WTC11 (cell line): ENCODE results near the gene SRSF4. TPM values are rescaled to one million over a fixed set of nuclear protein-coding genes. Genes with fewer than 3 reads are reported as not detected.
A peak's percentile ranks its signal among the peaks of the same experiment; 100 is the strongest.

Experiments
- ATAC-seq: fragments of 200-7000 bp; cut with Tn5 transposase; 2 replicates; pipeline ENCODE4 v1.10.0; 2021; ENCODE audit warnings: mild to moderate bottlenecking, moderate library complexity
- CTCF ChIA-PET: fragments of 300-600 bp; sonication (Branson Sonifier 250); formaldehyde crosslinking; loops from one replicate; lab custom pipeline; 2021; ENCODE audit warnings: antibody characterized with exemption; lab: Charles Lee
- POLR2A ChIA-PET: fragments of 350-600 bp; sonication (Branson Sonifier 250); formaldehyde crosslinking; loops from one replicate; lab custom pipeline; 2021; ENCODE audit warnings: antibody characterized with exemption; lab: Charles Lee
- DNase-seq: peaks from one replicate; pipeline ENCODE4 v3.0.0; 2021; ENCODE audit warnings: low spot score
- H3K27ac Mint-ChIP-seq: 2 replicates; pipeline ENCODE4 v1.8.0; 2021; ENCODE audit warnings: mixed read lengths
- H3K27me3 Mint-ChIP-seq: 2 replicates; pipeline ENCODE4 v1.8.0; 2021; ENCODE audit warnings: low read depth, mild to moderate bottlenecking, moderate library complexity, mixed read lengths
- H3K36me3 Mint-ChIP-seq: 2 replicates; pipeline ENCODE4 v1.8.0; 2021; ENCODE audit warnings: mixed read lengths
- H3K4me1 Mint-ChIP-seq: 2 replicates; pipeline ENCODE4 v1.8.0; 2022; ENCODE audit warnings: mixed read lengths
- H3K4me3 Mint-ChIP-seq: 2 replicates; pipeline ENCODE4 v1.8.0; 2021; ENCODE audit warnings: mild to moderate bottlenecking, moderate library complexity, mixed read lengths
- H3K9me3 Mint-ChIP-seq: 2 replicates; pipeline ENCODE4 v1.8.0; 2021; ENCODE audit warnings: mixed read lengths
- ATF1 ChIP-seq: sonication (generic); formaldehyde crosslinking; IDR thresholded peaks from 2 replicates; pipeline ENCODE4 v1.8.1; 2023; ENCODE audit warnings: mild to moderate bottlenecking, moderate library complexity, missing genetic modification reagents
- CDX4 ChIP-seq: fragments of 250-450 bp; sonication (Bioruptor Pico); IDR thresholded peaks from 2 replicates; pipeline ENCODE4 v1.9.0; 2021; ENCODE audit warnings: moderate library complexity, mild to moderate bottlenecking, inconsistent platforms, borderline replicate concordance
- EMX1 ChIP-seq: fragments of 250-450 bp; sonication (Bioruptor Pico); IDR thresholded peaks from 2 replicates; pipeline ENCODE4 v1.8.0; 2021; ENCODE audit warnings: mild to moderate bottlenecking
- ESRRA ChIP-seq: sonication (generic); formaldehyde crosslinking; IDR thresholded peaks from 2 replicates; pipeline ENCODE4 v1.8.1; 2022; ENCODE audit warnings: mild to moderate bottlenecking, missing genetic modification reagents, borderline replicate concordance
- GABPB1 ChIP-seq: sonication (generic); formaldehyde crosslinking; IDR thresholded peaks from 2 replicates; pipeline ENCODE4 v1.8.1; 2023; ENCODE audit warnings: mild to moderate bottlenecking, missing genetic modification reagents
- JAZF1 ChIP-seq: fragments of 250-450 bp; sonication (Bioruptor Pico); IDR thresholded peaks from 2 replicates; pipeline ENCODE4 v1.9.0; 2021; ENCODE audit warnings: moderate library complexity, mild to moderate bottlenecking, inconsistent platforms
- KAT7 ChIP-seq: sonication (generic); formaldehyde crosslinking; IDR thresholded peaks from 2 replicates; pipeline ENCODE4 v1.8.1; 2023; ENCODE audit warnings: missing genetic modification reagents, mild to moderate bottlenecking, borderline replicate concordance
- MXD4 ChIP-seq: fragments of 250-450 bp; sonication (Bioruptor Pico); IDR thresholded peaks from 2 replicates; pipeline ENCODE4 v1.8.0; 2021; ENCODE audit warnings: mild to moderate bottlenecking, moderate library complexity, borderline replicate concordance
- NFATC4 ChIP-seq: fragments of 250-450 bp; sonication (Bioruptor Pico); IDR thresholded peaks from 2 replicates; pipeline ENCODE4 v1.9.0; 2021; ENCODE audit warnings: mild to moderate bottlenecking
- NR2C2 ChIP-seq: sonication (generic); formaldehyde crosslinking; IDR thresholded peaks from 2 replicates; pipeline ENCODE4 v1.8.0; 2022; ENCODE audit warnings: mild to moderate bottlenecking, missing genetic modification reagents
- OVOL2 ChIP-seq: fragments of 250-450 bp; sonication (Bioruptor Pico); IDR thresholded peaks from 2 replicates; pipeline ENCODE4 v1.9.0; 2021; ENCODE audit warnings: mild to moderate bottlenecking, borderline replicate concordance
- PRDM15 ChIP-seq: sonication (generic); formaldehyde crosslinking; IDR thresholded peaks from 2 replicates; pipeline ENCODE4 v1.8.0; 2022; ENCODE audit warnings: missing genetic modification reagents
- PRRX2 ChIP-seq: fragments of 250-450 bp; sonication (Bioruptor Pico); IDR thresholded peaks from 2 replicates; pipeline ENCODE4 v1.8.0; 2021; ENCODE audit warnings: mild to moderate bottlenecking
- SOX15 ChIP-seq: fragments of 250-450 bp; sonication (Bioruptor Pico); IDR thresholded peaks from 2 replicates; pipeline ENCODE4 v1.9.0; 2021; ENCODE audit warnings: mild to moderate bottlenecking
- SP1 ChIP-seq: sonication (generic); formaldehyde crosslinking; conservative IDR thresholded peaks from 2 replicates; pipeline ENCODE4 v1.8.1; 2022; ENCODE audit warnings: missing genetic modification reagents
- TCF7 ChIP-seq: sonication (generic); formaldehyde crosslinking; IDR thresholded peaks from 2 replicates; pipeline ENCODE4 v1.8.0; 2022; ENCODE audit warnings: mild to moderate bottlenecking, low read depth, missing genetic modification reagents, moderate library complexity
- TP53 ChIP-seq: sonication (generic); formaldehyde crosslinking; IDR thresholded peaks from 2 replicates; pipeline ENCODE4 v1.8.1; 2023; ENCODE audit warnings: mild to moderate bottlenecking, missing genetic modification reagents
- ZBTB21 ChIP-seq: sonication (generic); formaldehyde crosslinking; IDR thresholded peaks from 2 replicates; pipeline ENCODE4 v1.8.1; 2023; ENCODE audit warnings: mild to moderate bottlenecking, missing genetic modification reagents, borderline replicate concordance
- ZNF281 ChIP-seq: sonication (generic); formaldehyde crosslinking; IDR thresholded peaks from 2 replicates; pipeline ENCODE4 v1.8.0; 2023; ENCODE audit warnings: mild to moderate bottlenecking, missing genetic modification reagents
- ZNF317 ChIP-seq: sonication (generic); formaldehyde crosslinking; IDR thresholded peaks from 2 replicates; pipeline ENCODE4 v1.8.1; 2023; ENCODE audit warnings: low read depth, mild to moderate bottlenecking, moderate library complexity, missing genetic modification reagents, borderline replicate concordance
- ZNF396 ChIP-seq: fragments of 250-450 bp; sonication (Bioruptor Pico); IDR thresholded peaks from 2 replicates; pipeline ENCODE4 v1.8.0; 2021; ENCODE audit warnings: mild to moderate bottlenecking, moderate library complexity, borderline replicate concordance
- total RNA-seq: library from RNA; stranded (reverse); gene quantifications from 3 replicates; pipeline ENCODE4 v1.2.3, GENCODE V29; 2021

SRSF4 gene
- total RNA-seq, 1 experiment from 2014 or later = 99.9 TPM

- DNase-seq (no peak), ATAC-seq (no peak)
- Mint-ChIP-seq H3K4me3 (no peak overlapping the region), H3K27me3 (no peaks in the 10 kb centered on the region), H3K9me3 (peaks cover 4% of the 10 kb centered on the region), H3K36me3 (peaks cover 26% of the 10 kb centered on the region), H3K4me1 (peaks cover 54% of the 10 kb centered on the region), H3K27ac (peak overlapping the region; percentile 82)
- TF ChIP-seq SP1 (no peak), ESRRA (CRISPR knock-in tag) (no peak)
- POLR2A ChIA-PET = interaction anchor here (1.4 kb wide), 1 partner anchor 9 kb away, joined by 3 read pairs; the partner anchor contains the start of gene SRSF4
- CTCF ChIA-PET = interaction anchor here (0.7 kb wide), 1 partner anchor 30 kb away, joined by 3 read pairs; no protein-coding TSS in a partner anchor
Measured at GRCh38 chr1:29172415-29172939, 9.2 kb downstream of the SRSF4 start.

- H3K27ac Mint-ChIP-seq = peak overlapping the region; percentile 90
- peaks cover 28% of the 10 kb centered on the region for H3K36me3 Mint-ChIP-seq
- TF ChIP-seq NFATC4 (CRISPR knock-in tag) (no peak), KAT7 (CRISPR knock-in tag) (no peak), NR2C2 (CRISPR knock-in tag) (no peak), TP53 (CRISPR knock-in tag) (no peak), OVOL2 (no peak), TCF7 (no peak), ZNF317 (CRISPR knock-in tag) (no peak), MXD4 (CRISPR knock-in tag) (no peak), ZBTB21 (CRISPR knock-in tag) (no peak), PRDM15 (CRISPR knock-in tag) (no peak), CDX4 (CRISPR knock-in tag) (no peak), ZNF396 (CRISPR knock-in tag) (no peak), SOX15 (CRISPR knock-in tag) (no peak), EMX1 (CRISPR knock-in tag) (no peak), GABPB1 (CRISPR knock-in tag) (no peak), ZNF281 (CRISPR knock-in tag) (no peak), JAZF1 (no peak), ATF1 (no peak), PRRX2 (no peak)
- H3K4me3 Mint-ChIP-seq = no peak overlapping the region
- CTCF ChIA-PET = interaction anchor here (0.8 to 1.8 kb wide), 4 partner anchors 26 to 294 kb away, joined by 3 to 7 read pairs (median 4); no protein-coding TSS in a partner anchor
- peaks cover 4% of the 10 kb centered on the region for H3K9me3 Mint-ChIP-seq
- POLR2A ChIA-PET = interaction anchor here (0.6 to 1.9 kb wide), 3 partner anchors 10 to 461 kb away, joined by 3 to 5 read pairs (median 4); partner anchors contain the start of gene SRSF4
- no peak for DNase-seq
- peaks cover 56% of the 10 kb centered on the region for H3K4me1 Mint-ChIP-seq
- ATAC-seq = no peak
- no peaks in the 10 kb centered on the region for H3K27me3 Mint-ChIP-seq
Measured at GRCh38 chr1:29171521-29171920, 10.2 kb downstream of the SRSF4 start.
